IMR-90 (cell line): Measurements from ENCODE around the gene UBTFL1. TPM values are rescaled to one million over a fixed set of nuclear protein-coding genes. Genes with fewer than 3 reads are reported as not detected.

ENCODE experiments used
- ATAC-seq: fragments of 200-7000 bp; cut with Tn5 transposase; 2 replicates; pipeline ENCODE4 v1.9.1; 2020; ENCODE audit warnings: low read depth, mild to moderate bottlenecking, moderate library complexity
- BruUV-seq: library from RNA; stranded (reverse); fragments of 400-500 nt; replicated peaks from 2 replicates; lab custom pipeline; 2021; lab: Mats Ljungman, UMichigan
- CTCF ChIA-PET: fragments of 300-600 bp; formaldehyde crosslinking; extraction: SDS; loops from one replicate; lab custom pipeline; 2021; ENCODE audit warnings: antibody characterized with exemption; lab: Yijun Ruan, JAX
- POLR2A ChIA-PET: fragments of 300-600 bp; sonication (Branson Sonifier 250); formaldehyde crosslinking; loops from one replicate; lab custom pipeline; 2022; ENCODE audit warnings: antibody characterized with exemption; ENCODE audit not compliant: unreplicated experiment; lab: Charles Lee
- DNase-seq: peaks from one replicate; pipeline ENCODE4 v3.0.0; 2013
- H2AFZ ChIP-seq: replicated peaks from 2 replicates; pipeline ENCODE3; 2013; ENCODE audit warnings: low read length, mild to moderate bottlenecking; ENCODE audit not compliant: poor library complexity
- H2AK5ac ChIP-seq: 2 replicates; pipeline ENCODE4 v1.6.1; 2013; ENCODE audit warnings: low read depth, low read length, inconsistent platforms
- H2AK9ac ChIP-seq: replicated peaks from 2 replicates; pipeline ENCODE3; 2013; ENCODE audit warnings: mild to moderate bottlenecking, low read depth, low read length, moderate library complexity; ENCODE audit not compliant: poor library complexity
- H2BK120ac ChIP-seq: 2 replicates; pipeline ENCODE4 v1.6.1; 2013; ENCODE audit warnings: low read depth, low read length, inconsistent platforms
- H2BK15ac ChIP-seq: 3 replicates; pipeline ENCODE4 v1.6.1; 2013; ENCODE audit warnings: low read depth, low read length, inconsistent platforms
- H2BK20ac ChIP-seq: 2 replicates; pipeline ENCODE4 v1.6.1; 2013; ENCODE audit warnings: low read depth, mild to moderate bottlenecking, inconsistent platforms, low read length, moderate library complexity
- H2BK5ac ChIP-seq: 2 replicates; pipeline ENCODE4 v1.6.1; 2013; ENCODE audit warnings: mild to moderate bottlenecking, low read depth, low read length, inconsistent platforms; ENCODE audit not compliant: poor library complexity, severe bottlenecking
- H3K14ac ChIP-seq: replicated peaks from 2 replicates; pipeline ENCODE4 v1.6.1; 2013; ENCODE audit warnings: low read depth, low read length, inconsistent platforms
- H3K18ac ChIP-seq: 2 replicates; pipeline ENCODE4 v1.6.1; 2013; ENCODE audit warnings: low read depth, low read length, control low read depth
- H3K23ac ChIP-seq: 2 replicates; pipeline ENCODE4 v1.6.1; 2013; ENCODE audit warnings: low read depth, low read length, inconsistent platforms
- H3K27ac ChIP-seq: 2 replicates; pipeline ENCODE4 v1.5.1; 2013; ENCODE audit warnings: mild to moderate bottlenecking, control low read depth, low read length; ENCODE audit not compliant: insufficient read depth
- H3K27me3 ChIP-seq: 2 replicates; pipeline ENCODE4 v1.6.1; 2013; ENCODE audit warnings: low read length; ENCODE audit not compliant: control insufficient read depth, insufficient read depth
- H3K36me3 ChIP-seq: 2 replicates; pipeline ENCODE4 v1.6.1; 2013; ENCODE audit warnings: low read length, mixed read lengths; ENCODE audit not compliant: control insufficient read depth, insufficient read depth
- H3K4ac ChIP-seq: 2 replicates; pipeline ENCODE4 v1.6.1; 2013; ENCODE audit warnings: low read depth, low read length, inconsistent platforms
- H3K4me1 ChIP-seq: 2 replicates; pipeline ENCODE4 v1.6.1; 2013; ENCODE audit warnings: low read length, mixed read lengths; ENCODE audit not compliant: control insufficient read depth, insufficient read depth
- H3K4me2 ChIP-seq: 2 replicates; pipeline ENCODE4 v1.6.1; 2013; ENCODE audit warnings: low read depth, mild to moderate bottlenecking, control low read depth, low read length, moderate library complexity
- H3K4me3 ChIP-seq: 2 replicates; pipeline ENCODE4 v1.5.1; 2013; ENCODE audit warnings: low read depth, mild to moderate bottlenecking, control low read depth, low read length, moderate library complexity; ENCODE audit not compliant: insufficient read depth
- H3K56ac ChIP-seq: 2 replicates; pipeline ENCODE4 v1.6.1; 2013; ENCODE audit warnings: low read length, inconsistent platforms; ENCODE audit not compliant: insufficient read depth; ENCODE audit errors: extremely low read depth
- H3K79me1 ChIP-seq, 2 experiments: 2 replicates each; pipeline ENCODE4 v1.6.1; 2013; ENCODE audit warnings: low read length in 2 of 2, inconsistent platforms in 1 of 2, low read depth in 1 of 2
- H3K9ac ChIP-seq: 2 replicates; pipeline ENCODE4 v1.6.1; 2013; ENCODE audit warnings: low read depth, low read length, control low read depth
- H3K9me1 ChIP-seq: 2 replicates; pipeline ENCODE4 v1.6.1; 2013; ENCODE audit warnings: low read length, inconsistent platforms; ENCODE audit not compliant: insufficient read depth
- H3K9me3 ChIP-seq: 2 replicates; pipeline ENCODE4 v1.6.1; 2013; ENCODE audit warnings: low read length; ENCODE audit not compliant: control insufficient read depth, insufficient read depth
- H4K20me1 ChIP-seq: 2 replicates; pipeline ENCODE4 v1.6.1; 2013; ENCODE audit warnings: low read length, inconsistent platforms; ENCODE audit not compliant: insufficient read depth
- H4K5ac ChIP-seq: 2 replicates; pipeline ENCODE4 v1.6.1; 2013; ENCODE audit warnings: mild to moderate bottlenecking, low read depth, low read length, control low read depth
- H4K8ac ChIP-seq, 2 experiments: 2 replicates each; pipeline ENCODE4 v1.6.1; 2013; ENCODE audit warnings: low read depth in 2 of 2, low read length in 2 of 2, control low read depth in 1 of 2, inconsistent platforms in 1 of 2
- H4K91ac ChIP-seq: 2 replicates; pipeline ENCODE4 v1.6.1; 2013; ENCODE audit warnings: low read depth, low read length, inconsistent platforms; ENCODE audit not compliant: insufficient read depth
- BHLHE40 ChIP-seq: fragments of 150-350 bp; IDR thresholded peaks from 2 replicates; pipeline ENCODE4 v1.6.1; 2016; ENCODE audit warnings: mild to moderate bottlenecking, low read depth, low read length
- CEBPB ChIP-seq: IDR thresholded peaks from 2 replicates; pipeline ENCODE4 v1.6.1; 2012; ENCODE audit warnings: low read depth, low read length, improper control_type of control experiment
- CHD1 ChIP-seq: IDR thresholded peaks from 2 replicates; pipeline ENCODE4 v1.6.1; 2012; ENCODE audit warnings: low read depth, low read length, improper control_type of control experiment
- FOS ChIP-seq: fragments of 150-350 bp; IDR thresholded peaks from 2 replicates; pipeline ENCODE4 v1.6.1; 2016; ENCODE audit warnings: low read depth, low read length
- MAFK ChIP-seq: IDR thresholded peaks from 2 replicates; pipeline ENCODE4 v1.6.1; 2012; ENCODE audit warnings: low read depth, low read length, improper control_type of control experiment
- MAZ ChIP-seq: IDR thresholded peaks from 2 replicates; pipeline ENCODE4 v1.6.1; 2012; ENCODE audit warnings: low read depth, mild to moderate bottlenecking, low read length, improper control_type of control experiment, moderate library complexity, borderline replicate concordance
- MXI1 ChIP-seq: IDR thresholded peaks from 2 replicates; pipeline ENCODE4 v1.6.1; 2012; ENCODE audit warnings: low read depth, mild to moderate bottlenecking, low read length, moderate library complexity, borderline replicate concordance
- NFE2L2 ChIP-seq: fragments of 150-350 bp; IDR thresholded peaks from 2 replicates; pipeline ENCODE4 v1.6.1; 2016; ENCODE audit warnings: low read depth, mild to moderate bottlenecking, low read length
- POLR2A ChIP-seq: IDR thresholded peaks from 2 replicates; pipeline ENCODE4 v1.6.1; 2012; ENCODE audit warnings: mild to moderate bottlenecking, low read depth, low read length
- RAD21 ChIP-seq: IDR thresholded peaks from 2 replicates; pipeline ENCODE4 v1.6.1; 2012; ENCODE audit warnings: low read length, improper control_type of control experiment
- RCOR1 ChIP-seq: IDR thresholded peaks from 2 replicates; pipeline ENCODE4 v1.6.1; 2012; ENCODE audit warnings: mild to moderate bottlenecking, low read length, improper control_type of control experiment; ENCODE audit not compliant: insufficient replicate concordance
- RFX5 ChIP-seq: IDR thresholded peaks from 2 replicates; pipeline ENCODE4 v1.8.0; 2012; ENCODE audit warnings: low read depth, mild to moderate bottlenecking, low read length, moderate library complexity
- SMC3 ChIP-seq: fragments of 150-350 bp; IDR thresholded peaks from 2 replicates; pipeline ENCODE4 v1.6.1; 2016; ENCODE audit warnings: low read depth, mild to moderate bottlenecking, antibody characterized with exemption, low read length, moderate library complexity
- WGBS, 2 experiments: methylation state at CpG; one replicate each; pipeline versions ENCODE4 v1.1.5 to v1.1.7; 2013; ENCODE audit warnings: missing lambda C conversion rate in 2 of 2; ENCODE audit not compliant: insufficient read length in 1 of 2; ENCODE audit errors: extremely low coverage in 2 of 2; 5-methylcytosine and 5-hydroxymethylcytosine counted together
- dilution Hi-C: fragments of 300-500 bp; cut with HindIII; formaldehyde crosslinking; loops from one replicate; pipeline ENCODE4 v1.14.3; 2018; ENCODE audit warnings: low sequenced_read_pairs; ENCODE audit not compliant: unreplicated experiment
- in situ Hi-C: fragments of 300-500 bp; cut with MboI; formaldehyde crosslinking; loops from 3 replicates; pipeline ENCODE4 v1.14.3; 2019; ENCODE audit warnings: low sequenced_read_pairs, inconsistent platforms, mixed read lengths
- intact Hi-C: fragments of 100-400 bp; cut with micrococcal nuclease; formaldehyde crosslinking; loops from 2 replicates; pipeline ENCODE4 v1.10.0; 2022
- polyA plus RNA-seq, 3 experiments: library from polyadenylated mRNA; depleted of rRNA; stranded (reverse); fragments of >200 nt; gene quantifications; 2 replicates each; pipeline ENCODE4 v1.2.3, GENCODE V29; 2012; ENCODE audit warnings: low replicate concordance in 1 of 3
- total RNA-seq: library from RNA; depleted of rRNA; stranded (reverse); fragments of >200 nt; gene quantifications from 2 replicates; pipeline ENCODE4 v1.2.3, GENCODE V29; 2012
- TF ChIP-seq, protein P1 (sequence below): fragments of 150-350 bp; IDR thresholded peaks from 2 replicates; pipeline ENCODE4 v1.6.1; 2016; ENCODE audit warnings: low read depth, mild to moderate bottlenecking, low read length, moderate library complexity, borderline replicate concordance
- TF ChIP-seq, protein P2 (sequence below): fragments of 150-350 bp; IDR thresholded peaks from 2 replicates; pipeline ENCODE4 v1.6.1; 2017; ENCODE audit warnings: mild to moderate bottlenecking, antibody characterized with exemption, low read length, low read depth
- TF ChIP-seq, protein P3 (sequence below): conservative IDR thresholded peaks from 2 replicates; pipeline ENCODE4 v1.5.1; 2012; ENCODE audit warnings: mild to moderate bottlenecking, low read depth, low read length, improper control_type of control experiment

The UBTFL1 gene
- total and polyA plus RNA-seq, 2 of the 4 experiments (the other 2 are of a cell fraction): not detected

DNA sequence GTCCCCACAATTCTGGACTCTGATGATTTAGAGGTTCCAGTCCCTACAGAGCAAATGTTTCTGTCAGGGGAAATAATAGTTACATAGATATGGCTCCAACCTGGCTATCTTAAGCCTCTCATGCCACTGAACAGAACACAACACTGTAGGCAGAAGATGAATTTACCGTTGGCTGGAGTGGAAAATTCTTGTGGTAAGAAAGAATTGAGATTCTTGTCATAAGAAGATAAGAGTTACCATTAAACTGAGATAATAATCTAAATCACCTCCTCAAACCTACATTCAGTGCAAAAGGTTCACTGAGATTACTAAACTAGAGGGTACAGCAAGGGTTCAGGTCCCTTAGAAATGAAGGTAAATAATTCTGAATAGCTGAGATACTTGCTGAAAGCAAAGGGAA, 38.6 kb downstream of the UBTFL1 start:
- Histone ChIP-seq H3K23ac (no peak overlapping the region), H2AK9ac (no peak overlapping the region), H3K9me3 (no peaks in the 10 kb centered on the region), H2BK15ac (no peak overlapping the region), H3K56ac (no peak overlapping the region), H2BK5ac (no peak overlapping the region), H3K9ac (no peak overlapping the region), H3K79me1 (no peaks in the 10 kb centered on the region), H4K8ac (no peak overlapping the region), H3K27ac (no peak overlapping the region), H4K20me1 (no peaks in the 10 kb centered on the region), H3K9me1 (no peaks in the 10 kb centered on the region), H3K4me1 (no peaks in the 10 kb centered on the region), H4K91ac (no peak overlapping the region), H3K4ac (no peak overlapping the region), H3K36me3 (no peaks in the 10 kb centered on the region), H2BK20ac (no peak overlapping the region), H2AFZ (no peak overlapping the region), H4K5ac (no peak overlapping the region), H2BK120ac (no peak overlapping the region), H3K14ac (no peak overlapping the region), H3K18ac (no peak overlapping the region), H3K4me3 (no peak overlapping the region), H3K27me3 (no peaks in the 10 kb centered on the region), H3K4me2 (no peak overlapping the region), H2AK5ac (no peak overlapping the region)
- no CpG with 5 or more reads among the region's 1 CpG for WGBS, 2 experiments
- TF ChIP-seq RAD21 (no peak), MAFK (no peak), SMC3 (no peak), CHD1 (no peak), BHLHE40 (no peak), RFX5 (no peak), FOS (no peak), CEBPB (no peak), MXI1 (no peak), NFE2L2 (no peak), MAZ (no peak), POLR2A (no peak), RCOR1 (no peak)
- TF ChIP-seq, protein P1, sequence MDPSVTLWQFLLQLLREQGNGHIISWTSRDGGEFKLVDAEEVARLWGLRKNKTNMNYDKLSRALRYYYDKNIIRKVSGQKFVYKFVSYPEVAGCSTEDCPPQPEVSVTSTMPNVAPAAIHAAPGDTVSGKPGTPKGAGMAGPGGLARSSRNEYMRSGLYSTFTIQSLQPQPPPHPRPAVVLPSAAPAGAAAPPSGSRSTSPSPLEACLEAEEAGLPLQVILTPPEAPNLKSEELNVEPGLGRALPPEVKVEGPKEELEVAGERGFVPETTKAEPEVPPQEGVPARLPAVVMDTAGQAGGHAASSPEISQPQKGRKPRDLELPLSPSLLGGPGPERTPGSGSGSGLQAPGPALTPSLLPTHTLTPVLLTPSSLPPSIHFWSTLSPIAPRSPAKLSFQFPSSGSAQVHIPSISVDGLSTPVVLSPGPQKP: no peak
- TF ChIP-seq, protein P2, sequence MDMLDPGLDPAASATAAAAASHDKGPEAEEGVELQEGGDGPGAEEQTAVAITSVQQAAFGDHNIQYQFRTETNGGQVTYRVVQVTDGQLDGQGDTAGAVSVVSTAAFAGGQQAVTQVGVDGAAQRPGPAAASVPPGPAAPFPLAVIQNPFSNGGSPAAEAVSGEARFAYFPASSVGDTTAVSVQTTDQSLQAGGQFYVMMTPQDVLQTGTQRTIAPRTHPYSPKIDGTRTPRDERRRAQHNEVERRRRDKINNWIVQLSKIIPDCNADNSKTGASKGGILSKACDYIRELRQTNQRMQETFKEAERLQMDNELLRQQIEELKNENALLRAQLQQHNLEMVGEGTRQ: no peak
- TF ChIP-seq, protein P3, sequence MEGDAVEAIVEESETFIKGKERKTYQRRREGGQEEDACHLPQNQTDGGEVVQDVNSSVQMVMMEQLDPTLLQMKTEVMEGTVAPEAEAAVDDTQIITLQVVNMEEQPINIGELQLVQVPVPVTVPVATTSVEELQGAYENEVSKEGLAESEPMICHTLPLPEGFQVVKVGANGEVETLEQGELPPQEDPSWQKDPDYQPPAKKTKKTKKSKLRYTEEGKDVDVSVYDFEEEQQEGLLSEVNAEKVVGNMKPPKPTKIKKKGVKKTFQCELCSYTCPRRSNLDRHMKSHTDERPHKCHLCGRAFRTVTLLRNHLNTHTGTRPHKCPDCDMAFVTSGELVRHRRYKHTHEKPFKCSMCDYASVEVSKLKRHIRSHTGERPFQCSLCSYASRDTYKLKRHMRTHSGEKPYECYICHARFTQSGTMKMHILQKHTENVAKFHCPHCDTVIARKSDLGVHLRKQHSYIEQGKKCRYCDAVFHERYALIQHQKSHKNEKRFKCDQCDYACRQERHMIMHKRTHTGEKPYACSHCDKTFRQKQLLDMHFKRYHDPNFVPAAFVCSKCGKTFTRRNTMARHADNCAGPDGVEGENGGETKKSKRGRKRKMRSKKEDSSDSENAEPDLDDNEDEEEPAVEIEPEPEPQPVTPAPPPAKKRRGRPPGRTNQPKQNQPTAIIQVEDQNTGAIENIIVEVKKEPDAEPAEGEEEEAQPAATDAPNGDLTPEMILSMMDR: no peak
- DNase-seq (no peak), ATAC-seq (no peak)
- CTCF ChIA-PET: interaction anchor here (1.3 kb wide), 1 partner anchor 11 kb away, joined by 3 read pairs; no protein-coding TSS in a partner anchor
- in situ Hi-C loops (loop anchor here (25.0 kb wide), 1 partner anchor 1037 kb away; no protein-coding TSS in a partner anchor), intact Hi-C loops (no loop called here), dilution Hi-C loops (no loop called here)
- POLR2A ChIA-PET: no interaction called here
- BruUV-seq: no TSS peak
